HG03460 (cell line): ENCODE data around the gene SLC23A1.
"Not testable (repeated sequence)": the region's sequence is repeated elsewhere in the genome, so short reads cannot be mapped to it uniquely, and the experiment has no call there.

Source experiments
- ATAC-seq: cut with Tn5 transposase; IDR thresholded peaks from one replicate; pipeline ENCODE4 v1.9.1; 2021; ENCODE audit not compliant: unreplicated experiment

Gene SLC23A1

GRCh38 chr5:139383275-139383992 lies at the start of gene SLC23A1:
Gene SLC23A1, minus strand, starts transcription at chr5:139383297. Its CDS starts 44 bp downstream, at chr5:139383253.
- ATAC-seq: no peak

- no peak for ATAC-seq
Observed at GRCh38 chr5:139431706-139432105, 48.6 kb upstream of the SLC23A1 start.

GRCh38 chr5:139430015-139430414 lies 46.9 kb upstream of the SLC23A1 start:
- ATAC-seq: no peak

GRCh38 chr5:139426203-139426885 lies 43.2 kb upstream of the SLC23A1 start:
- ATAC-seq: no peak

GRCh38 chr5:139425497-139425896 lies 42.4 kb upstream of the SLC23A1 start:
- ATAC-seq: no peak

- ATAC-seq: peak; percentile 70
Observed at GRCh38 chr5:139422307-139422893, 39.3 kb upstream of the SLC23A1 start.

- no peak for ATAC-seq
Observed at GRCh38 chr5:139419226-139420192, 36.4 kb upstream of the SLC23A1 start.

- ATAC-seq: no peak
Observed at GRCh38 chr5:139418793-139419192, 35.7 kb upstream of the SLC23A1 start.

GRCh38 chr5:139417214-139417613 lies 34.1 kb upstream of the SLC23A1 start:
- ATAC-seq: no peak

- no peak for ATAC-seq
Observed at GRCh38 chr5:139416651-139417050, 33.6 kb upstream of the SLC23A1 start.

- ATAC-seq: no peak
Observed at GRCh38 chr5:139415869-139416268, 32.8 kb upstream of the SLC23A1 start.

- ATAC-seq: no peak
Observed at GRCh38 chr5:139415221-139415861, 32.2 kb upstream of the SLC23A1 start.

- no peak for ATAC-seq
Observed at GRCh38 chr5:139414581-139415130, 31.6 kb upstream of the SLC23A1 start.

- ATAC-seq: no peak
Observed at GRCh38 chr5:139413963-139414362, 30.9 kb upstream of the SLC23A1 start.

GRCh38 chr5:139413153-139413552 lies 30.1 kb upstream of the SLC23A1 start:
- ATAC-seq: no peak

GRCh38 chr5:139410993-139411828 lies 28.1 kb upstream of the SLC23A1 start:
- ATAC-seq: no peak

- ATAC-seq: no peak
Observed at GRCh38 chr5:139410121-139410992, 27.3 kb upstream of the SLC23A1 start.

- not testable (repeated sequence) for ATAC-seq
Observed at GRCh38 chr5:139409116-139409515, 26.0 kb upstream of the SLC23A1 start.
